ENCODE data around the gene AQP6.

The AQP6 gene, protein sequence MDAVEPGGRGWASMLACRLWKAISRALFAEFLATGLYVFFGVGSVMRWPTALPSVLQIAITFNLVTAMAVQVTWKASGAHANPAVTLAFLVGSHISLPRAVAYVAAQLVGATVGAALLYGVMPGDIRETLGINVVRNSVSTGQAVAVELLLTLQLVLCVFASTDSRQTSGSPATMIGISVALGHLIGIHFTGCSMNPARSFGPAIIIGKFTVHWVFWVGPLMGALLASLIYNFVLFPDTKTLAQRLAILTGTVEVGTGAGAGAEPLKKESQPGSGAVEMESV
- 0 reads per million in 2 experiments for total RNA-seq

DNA sequence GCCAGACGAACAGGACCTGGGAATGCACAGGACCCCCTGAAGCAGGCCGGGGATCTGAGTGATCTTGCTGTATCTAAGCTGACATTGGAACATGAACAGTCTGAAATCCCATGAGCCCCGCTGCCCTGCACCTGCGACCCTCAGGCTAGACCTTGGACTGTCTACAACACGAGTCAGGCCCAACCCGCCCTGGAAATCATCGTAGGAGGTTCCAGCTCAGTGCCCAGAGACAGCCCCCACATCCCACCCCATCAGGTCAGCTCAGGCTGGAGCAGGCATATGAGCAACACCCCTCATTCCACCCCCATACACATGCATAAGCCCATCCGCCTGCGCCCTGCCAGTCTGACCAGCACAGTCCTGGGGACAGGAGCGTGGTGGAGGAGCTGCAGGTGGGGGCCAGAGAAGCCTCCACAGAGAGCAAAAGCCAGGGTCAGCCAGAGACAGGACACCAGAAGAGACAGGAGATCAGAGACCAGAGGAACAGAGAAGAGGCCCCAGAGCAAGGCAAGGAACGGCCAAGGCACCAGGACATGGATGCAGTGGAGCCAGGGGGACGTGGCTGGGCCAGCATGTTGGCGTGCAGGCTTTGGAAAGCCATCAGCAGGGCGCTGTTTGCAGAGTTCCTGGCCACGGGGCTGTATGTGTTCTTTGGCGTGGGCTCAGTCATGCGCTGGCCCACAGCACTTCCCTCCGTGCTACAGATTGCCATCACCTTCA lies at the start of gene AQP6:
TSS of gene AQP6 (plus strand) at position 307 of the 720 bp plus-strand sequence. CDS start at position 534, 227 bp downstream.
- no peak for DNase-seq (ENCODE audit: low read depth)

DNA sequence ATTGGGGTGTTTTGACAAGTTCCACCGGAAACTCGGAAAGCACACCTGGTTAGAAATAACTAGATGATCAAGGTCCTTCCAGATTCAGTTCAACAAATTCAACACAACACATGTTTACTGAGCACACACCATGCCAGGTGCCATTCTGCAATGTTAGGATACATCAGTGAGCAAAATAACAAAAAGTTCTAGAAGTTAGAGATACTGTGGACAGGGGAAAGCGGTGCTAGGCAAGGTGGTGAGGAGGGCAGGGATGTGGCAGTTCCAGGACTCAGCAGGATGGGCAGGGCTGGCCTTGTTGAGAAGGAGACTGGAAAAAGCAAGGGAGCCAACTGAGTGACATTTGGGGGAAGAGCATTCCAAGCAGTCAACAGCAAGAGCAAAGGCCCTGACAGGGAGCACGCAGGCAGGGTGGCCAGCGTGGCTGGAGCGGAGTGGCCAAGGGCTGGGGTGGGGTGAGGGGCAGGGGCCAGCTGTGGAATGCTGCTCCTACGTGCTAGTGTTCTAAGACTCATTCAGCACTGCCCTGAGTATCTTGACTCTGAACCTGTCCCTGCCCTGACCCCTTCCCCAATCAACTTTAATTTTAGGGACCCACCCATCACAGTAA lies 49.6 kb upstream of the AQP6 start:
- no peak for DNase-seq (ENCODE audit: low read depth)

DNA sequence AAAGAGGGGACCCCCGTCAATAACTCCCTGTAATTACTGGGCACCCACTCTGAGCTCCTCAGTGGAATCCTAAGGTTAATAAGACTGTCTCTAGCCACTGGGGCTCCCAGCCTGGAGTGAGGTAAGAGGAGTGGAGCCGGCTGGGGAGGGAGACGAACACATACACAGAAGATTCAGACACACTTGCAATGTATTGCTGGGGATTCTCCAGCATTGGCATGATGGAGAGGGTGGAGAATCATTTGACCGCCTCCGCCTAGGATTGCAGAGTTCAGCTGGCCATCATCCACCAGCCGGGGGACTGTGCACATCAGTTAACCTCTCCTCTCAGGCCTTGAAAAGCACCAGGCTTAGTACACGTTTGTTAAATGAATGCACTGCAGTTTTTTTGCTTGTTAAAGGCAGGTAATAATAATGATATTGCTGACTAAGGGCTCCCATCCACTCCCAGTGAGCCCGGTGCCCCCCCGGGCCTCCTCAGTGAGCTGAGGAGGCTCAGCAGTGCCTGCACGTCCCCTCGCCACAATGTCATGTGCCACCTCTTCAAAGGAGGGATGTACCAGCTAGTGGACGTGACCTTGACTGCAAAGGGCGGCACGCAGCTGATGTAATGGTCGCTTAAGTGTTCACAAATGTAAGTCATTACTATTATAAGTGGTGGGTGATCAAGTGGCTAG lies 48.7 kb upstream of the AQP6 start:
- no peak for DNase-seq (ENCODE audit: low read depth)

DNA sequence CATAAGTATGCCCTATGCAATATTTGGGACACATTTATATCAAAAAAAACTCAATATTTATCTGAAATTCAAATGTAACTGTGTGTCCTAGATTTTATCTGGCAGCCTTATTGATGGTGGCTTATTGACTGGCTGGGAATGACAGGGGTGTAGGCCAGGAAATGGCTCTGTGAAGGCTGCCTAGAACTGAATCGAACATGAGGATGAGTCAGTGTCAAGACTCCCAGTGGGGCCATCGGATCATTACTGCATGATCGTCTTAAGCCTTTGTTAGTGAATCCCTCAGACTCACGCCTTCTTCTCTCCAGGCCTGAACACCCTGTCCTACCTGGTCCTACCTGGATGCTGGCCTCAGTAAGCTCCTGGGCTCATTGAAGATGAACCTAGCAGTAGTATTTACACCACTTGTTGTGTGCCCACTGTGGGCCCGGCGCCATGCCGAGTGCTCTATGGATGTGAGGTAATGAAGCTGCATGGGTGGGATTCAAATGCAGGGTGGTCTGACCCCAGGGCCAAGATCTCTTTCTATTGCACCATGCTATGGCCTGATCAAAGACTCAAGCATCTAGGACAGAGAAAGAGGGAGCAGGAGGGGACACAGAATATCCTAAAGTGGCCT lies 48.0 kb upstream of the AQP6 start:
- DNase-seq (ENCODE audit: low read depth): no peak

DNA sequence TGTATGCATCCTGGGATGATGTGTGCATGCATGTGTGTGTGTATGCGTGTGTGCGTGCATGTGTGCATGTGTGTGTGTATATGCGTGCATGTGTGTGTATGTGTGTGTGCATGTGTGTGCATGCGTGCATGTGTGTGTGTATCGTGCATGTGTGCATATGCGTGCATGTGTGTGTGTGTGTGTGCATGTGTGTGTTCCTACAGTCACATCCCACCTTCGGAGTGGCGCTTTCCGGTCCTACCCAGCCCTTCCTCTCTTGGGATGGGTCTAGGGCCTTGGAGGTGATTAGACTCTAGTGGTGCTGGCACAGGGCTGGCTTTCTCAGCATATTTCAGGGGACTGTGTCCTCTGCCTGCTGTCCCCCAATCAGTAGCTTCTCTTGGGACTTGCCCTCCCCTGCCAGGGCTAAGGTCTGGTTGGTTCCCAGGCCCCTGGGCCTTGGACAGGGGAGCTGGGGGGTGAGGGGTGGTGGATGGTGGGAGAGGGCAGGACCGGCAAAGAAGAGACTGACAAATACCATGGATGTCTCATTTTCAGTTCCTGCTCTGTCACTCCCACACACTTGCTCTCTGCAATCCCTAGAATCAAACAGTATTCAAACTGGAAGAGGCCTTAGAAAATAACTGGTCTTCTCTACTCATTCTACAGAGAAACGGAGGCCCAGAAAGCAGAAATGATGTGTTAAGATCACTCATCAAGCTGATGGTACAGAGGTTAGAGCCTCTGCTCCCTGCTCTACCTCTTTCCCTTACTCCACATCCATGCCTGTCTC lies 47.1 kb upstream of the AQP6 start:
- DNase-seq (ENCODE audit: low read depth): no peak

DNA sequence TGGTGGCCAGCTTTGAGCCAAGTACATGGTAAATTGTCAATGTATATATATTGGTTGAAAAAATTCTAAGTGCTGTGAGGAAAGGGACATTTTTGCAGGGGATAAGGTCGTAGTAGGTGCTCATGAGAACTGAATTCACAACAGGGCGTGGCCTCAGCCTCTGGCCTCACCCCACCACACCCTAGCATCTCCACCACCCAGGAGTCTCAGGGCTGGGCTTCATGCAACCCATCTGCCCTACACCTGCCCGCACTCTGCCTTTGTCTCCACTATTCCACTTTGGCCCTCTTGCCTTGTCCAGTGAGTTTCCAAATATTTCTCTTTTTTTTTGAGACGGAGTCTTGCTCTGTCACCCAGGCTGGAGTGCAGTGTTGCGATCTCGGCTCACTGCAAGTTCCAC lies 44.3 kb upstream of the AQP6 start:
- DNase-seq (ENCODE audit: low read depth): no peak

DNA sequence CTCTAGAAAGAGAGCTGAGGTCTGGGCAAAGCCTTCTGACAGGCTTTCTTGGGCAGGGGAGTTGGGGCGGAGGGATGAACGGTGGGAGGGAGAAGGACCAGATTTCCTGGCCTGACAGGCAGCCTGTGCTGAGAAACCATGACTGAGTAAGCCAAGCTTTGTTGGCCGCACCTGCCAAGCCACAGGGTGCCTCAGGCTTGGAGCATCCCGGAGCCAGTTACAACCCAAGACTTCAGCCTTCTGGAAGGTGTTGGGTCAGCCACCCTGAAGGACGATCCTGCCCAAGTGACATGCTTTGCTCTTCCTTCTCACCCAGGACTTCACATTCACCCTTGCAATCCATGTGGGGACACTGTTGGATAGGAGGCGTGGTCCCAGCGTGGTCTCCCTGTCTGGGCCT lies 43.2 kb upstream of the AQP6 start:
- DNase-seq (ENCODE audit: low read depth): no peak

DNA sequence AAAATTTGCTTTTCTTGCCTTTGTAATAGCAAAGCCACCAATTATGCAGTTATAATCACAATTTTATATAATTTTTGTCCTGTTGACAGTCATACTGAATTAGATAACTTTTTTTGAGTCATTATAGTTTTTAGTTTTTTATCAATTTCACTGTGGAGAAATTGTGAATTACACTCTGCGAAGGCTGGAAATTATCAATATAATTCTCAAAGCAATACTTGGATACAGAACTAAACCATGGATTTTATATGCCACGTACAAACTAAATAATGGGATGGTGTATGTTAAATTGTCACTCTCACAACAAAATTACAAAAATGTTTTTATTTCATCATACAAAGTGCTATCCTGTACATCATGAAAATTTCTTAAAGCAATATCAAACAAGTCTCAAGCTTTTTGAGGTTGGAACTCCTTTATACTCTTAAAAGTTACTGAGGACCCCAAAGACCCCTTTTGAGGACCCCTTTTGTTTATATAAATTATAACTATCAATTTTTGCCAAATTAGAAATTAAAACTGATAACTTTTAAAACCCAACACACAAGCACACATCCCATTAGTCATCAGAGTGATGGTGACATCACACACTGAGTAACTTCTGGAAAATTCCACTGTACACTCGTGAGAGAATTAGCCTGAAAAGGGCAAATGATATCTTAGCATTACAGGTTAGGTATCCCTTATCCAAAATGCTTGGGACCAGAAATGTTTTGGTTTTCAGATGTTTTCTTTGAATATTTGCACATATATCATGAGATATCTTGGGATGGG lies 42.0 kb upstream of the AQP6 start:
- DNase-seq (ENCODE audit: low read depth): no peak

DNA sequence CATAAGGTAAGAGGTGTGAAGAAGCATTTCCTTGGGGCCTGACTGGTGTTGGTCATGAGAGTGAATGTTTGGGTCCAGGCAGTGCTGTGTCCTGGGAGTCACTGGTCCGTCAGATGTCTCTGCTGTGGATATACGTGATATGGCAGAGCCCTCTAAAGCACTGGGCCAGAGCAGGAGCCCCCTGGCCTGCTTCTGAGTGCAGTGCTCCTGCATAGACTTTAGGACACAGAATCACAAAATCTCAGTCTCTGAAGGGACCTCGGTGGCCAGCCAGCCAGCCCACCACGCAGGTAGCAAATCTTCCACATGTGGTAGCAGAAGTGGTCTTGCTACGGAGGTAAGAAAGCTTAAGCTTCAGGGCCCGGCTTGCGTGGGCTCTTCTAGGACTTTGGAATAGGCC lies 40.7 kb upstream of the AQP6 start:
- no peak for DNase-seq (ENCODE audit: low read depth)

DNA sequence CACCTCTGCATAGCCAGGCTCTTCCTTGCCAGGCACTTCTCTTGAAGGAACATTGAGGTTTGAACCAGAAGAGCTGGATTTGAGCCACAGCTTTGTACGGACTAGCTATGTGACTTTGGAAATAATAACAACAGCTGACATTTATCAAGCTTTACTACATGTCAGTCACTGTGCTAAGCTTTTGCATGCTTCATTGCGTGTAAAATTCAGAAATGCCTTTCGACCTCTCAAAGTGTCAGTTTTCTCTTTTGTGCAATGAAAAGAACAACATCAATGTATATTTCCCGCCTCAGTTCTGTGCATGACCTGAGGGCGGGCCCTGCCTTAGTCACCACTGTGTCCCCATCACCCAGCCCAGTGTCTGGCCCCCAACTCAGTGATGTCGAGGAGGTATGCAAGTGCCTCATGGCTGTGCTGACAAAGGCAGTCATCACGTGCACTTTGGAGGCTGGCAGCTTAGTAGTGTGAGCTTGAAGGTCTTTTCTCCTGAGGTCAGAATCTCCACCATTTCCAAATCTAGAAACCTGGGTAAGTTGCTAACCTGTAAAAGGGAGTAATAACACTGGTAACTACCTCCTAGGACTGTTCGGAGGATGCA lies 40.1 kb upstream of the AQP6 start:
- DNase-seq (ENCODE audit: low read depth): no peak

DNA sequence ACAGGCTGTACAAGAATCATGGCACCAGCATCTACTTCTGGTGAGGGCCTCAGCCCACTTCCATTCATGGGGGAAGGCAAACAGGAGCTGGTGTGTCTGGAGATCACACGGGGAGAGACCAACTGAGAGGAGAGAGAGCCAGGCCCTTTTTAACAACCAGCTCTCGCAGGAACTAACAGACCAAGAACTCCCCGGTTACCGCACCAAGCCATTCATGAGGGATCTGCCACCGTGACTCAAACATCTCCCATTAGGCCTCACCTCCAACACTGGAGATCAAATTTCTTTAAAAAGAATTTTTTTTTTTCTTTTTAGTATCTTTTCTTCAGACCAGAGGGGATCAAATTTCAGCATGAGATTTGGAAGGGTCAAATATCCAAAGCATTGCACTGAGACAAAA lies 39.0 kb upstream of the AQP6 start:
- no peak for DNase-seq (ENCODE audit: low read depth)

DNA sequence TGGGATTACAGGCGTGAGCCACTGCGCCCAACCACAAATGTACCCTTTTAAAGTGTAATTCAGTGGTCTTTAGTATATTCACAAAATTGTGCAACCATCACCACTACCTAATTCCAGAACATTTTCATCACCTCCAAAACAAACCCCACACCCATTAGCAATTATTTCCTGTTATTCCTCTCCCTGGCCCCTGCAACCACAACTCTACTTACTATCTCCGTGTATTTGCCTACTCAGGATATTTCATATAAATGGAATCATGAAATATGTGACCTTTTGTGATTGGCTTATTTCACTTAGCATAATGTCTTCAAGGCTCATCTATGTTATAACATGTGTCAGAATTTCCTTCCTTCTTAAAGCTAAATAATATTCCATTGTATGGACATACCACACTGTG lies 38.2 kb upstream of the AQP6 start:
- no peak for DNase-seq (ENCODE audit: low read depth)

DNA sequence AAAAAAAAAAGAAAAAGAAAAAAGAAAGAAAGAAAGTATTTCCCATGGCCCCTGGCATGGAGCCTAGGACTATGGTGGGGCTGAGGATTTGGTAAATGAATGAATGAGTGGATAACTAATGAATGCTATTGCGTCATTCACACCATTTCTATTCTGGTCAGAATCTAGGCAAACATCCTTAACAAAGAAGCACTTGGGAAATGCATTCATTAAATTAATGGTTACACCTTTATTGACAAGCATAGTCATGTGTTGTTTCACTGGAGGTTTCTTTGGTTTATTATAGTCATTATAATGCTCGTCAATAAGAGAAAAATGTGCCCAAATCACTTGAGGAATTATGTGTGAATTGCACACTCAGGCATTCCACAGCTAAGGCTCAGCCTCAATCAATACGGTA lies 35.8 kb upstream of the AQP6 start:
- DNase-seq (ENCODE audit: low read depth): no peak

DNA sequence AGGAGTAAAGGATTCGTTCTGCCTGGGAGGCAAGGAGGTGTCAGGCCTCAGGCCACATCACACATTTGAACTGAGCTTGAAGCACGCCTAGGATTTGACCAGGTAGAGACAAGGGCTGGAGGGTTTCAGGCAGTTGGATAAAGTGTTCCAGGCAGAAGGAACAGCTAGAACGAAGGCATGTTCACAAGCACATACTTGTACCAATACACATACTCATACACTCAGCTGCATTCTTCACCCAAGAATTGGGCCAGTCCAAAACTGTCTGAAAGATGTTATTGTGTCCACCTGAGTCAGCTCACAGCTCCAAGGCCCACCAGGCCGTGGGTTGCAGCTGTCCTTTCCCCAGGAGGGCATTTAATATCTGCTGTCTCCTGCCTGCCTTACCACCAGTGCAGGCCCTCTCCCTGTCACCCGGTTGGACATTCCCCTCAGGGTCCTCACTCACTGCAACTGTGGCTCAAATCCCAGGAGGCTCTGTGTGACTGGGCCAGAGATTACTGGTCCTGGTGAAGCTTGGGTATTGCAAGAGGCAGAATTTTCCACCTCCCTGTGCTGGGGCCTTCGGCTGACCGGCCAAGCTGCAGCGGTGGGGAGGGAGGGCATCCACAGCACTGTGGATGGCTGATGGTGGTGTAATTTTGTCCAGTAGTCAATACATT lies 35.0 kb upstream of the AQP6 start:
- DNase-seq (ENCODE audit: low read depth): no peak

DNA sequence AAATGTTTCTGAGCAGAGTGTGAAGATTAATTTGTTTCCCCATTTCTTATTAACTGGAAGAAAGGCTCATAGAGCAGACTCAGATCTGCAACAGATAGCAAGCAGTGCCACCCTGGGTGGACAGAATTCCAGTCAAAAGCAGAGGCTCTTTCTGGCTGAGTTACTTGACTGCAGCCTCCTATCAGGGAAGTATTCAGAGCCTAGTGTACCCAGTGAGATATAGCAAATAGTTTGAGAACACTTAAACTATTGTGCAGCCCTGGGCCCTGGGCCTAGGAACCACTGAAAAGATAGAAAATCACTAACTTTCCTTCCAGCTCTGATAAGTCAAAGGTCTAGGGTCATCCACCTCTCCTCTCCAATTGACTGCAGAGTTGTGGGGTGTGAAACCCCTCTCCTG lies 33.4 kb upstream of the AQP6 start:
- DNase-seq (ENCODE audit: low read depth): no peak

DNA sequence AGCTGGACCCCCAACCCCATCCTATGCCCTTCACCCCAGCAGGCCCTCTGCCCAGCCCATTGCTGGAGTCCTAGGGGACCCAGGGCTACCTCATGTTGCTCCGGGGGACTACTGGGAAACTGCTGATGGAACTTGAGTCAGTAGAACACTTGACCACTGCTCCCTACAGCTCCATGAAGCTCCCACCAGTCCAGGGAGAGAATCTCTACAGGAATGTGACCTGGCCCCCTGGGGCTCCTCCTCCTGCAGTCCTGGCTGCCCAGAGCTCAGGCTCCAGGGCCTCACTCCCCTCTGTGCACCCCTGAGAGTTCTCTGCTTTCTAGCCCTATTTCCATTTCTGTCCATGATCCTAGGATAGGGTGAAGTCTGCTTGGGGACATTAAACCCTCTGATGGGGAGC lies 33.0 kb upstream of the AQP6 start:
- no peak for DNase-seq (ENCODE audit: low read depth)

DNA sequence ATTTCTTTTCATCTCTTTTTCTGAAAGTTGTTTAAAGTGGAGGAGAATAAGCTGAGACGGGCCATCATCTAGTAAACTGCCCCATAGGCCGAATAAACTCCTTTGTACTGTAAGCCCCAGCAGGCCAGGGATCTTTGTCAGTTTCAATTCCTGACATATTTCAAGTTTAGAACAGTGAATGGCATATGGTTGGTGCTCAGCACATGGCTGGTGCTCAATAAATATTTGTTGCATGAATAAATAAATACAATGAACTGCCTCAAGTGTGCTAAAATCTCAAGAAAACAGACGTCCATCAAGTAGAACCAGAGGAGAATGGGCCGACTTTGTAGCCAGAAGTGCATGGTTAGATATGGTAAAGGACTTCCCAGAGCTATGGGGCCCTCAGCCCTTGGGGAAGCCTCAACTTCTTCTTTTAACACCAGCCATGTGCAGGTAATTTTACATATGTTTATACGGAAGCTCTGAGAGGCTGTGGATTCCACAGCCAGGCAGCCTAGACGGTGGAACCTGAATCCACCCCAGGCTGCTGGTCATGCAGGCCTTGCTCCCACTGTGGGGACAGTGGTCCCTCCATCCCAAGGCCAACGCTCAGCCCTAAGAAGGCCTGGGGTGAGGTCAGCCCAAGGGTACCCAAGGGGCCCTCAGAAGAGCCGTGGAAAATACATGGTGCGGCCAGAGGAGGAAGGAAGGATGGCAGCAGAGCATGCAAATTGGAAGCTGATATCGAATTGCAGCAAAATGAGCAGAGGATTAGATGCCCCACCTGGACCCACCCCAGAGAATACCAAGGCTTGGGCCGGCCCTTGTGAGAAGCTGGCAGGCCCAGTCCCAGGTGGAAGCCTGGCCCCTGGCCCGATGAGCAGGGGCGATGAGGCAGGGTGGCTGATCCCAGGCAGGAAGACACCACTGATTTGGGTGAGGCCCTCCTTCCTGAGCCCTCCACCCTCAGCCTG lies 30.9 kb upstream of the AQP6 start:
- no peak for DNase-seq (ENCODE audit: low read depth)

DNA sequence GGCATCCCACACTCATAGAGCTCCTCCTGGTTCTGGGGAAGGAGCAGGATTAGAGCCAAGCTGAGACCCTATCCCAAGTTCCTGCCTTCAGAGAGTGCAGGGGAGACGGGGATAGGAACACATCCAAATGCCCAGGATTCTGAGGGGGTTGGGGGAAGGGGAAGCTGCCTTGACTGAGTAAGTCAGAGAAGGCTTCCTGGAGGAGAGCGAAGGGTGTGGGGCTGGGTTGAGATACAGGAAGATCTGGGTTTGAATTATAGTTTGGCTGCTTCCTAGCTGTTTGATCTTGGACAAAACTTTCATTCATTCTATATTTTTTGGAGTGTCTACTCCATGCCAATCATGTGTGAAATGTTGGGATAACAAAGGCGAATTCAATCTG lies 30.2 kb upstream of the AQP6 start:
- no peak for DNase-seq (ENCODE audit: low read depth)

Data from T follicular helper cell (primary cell).